Liver (tissue), 9 donors: ENCODE data around the gene LRRFIP1. TPM values are rescaled to one million over a fixed set of nuclear protein-coding genes. Genes with fewer than 3 reads are reported as not detected.

Experiments
- DNase-seq: peaks from one replicate; pipeline ENCODE4 v3.0.0-alpha.2; 2017; ENCODE audit warnings: low spot score
- H3K27ac ChIP-seq, 2 donors: one replicate each; pipeline ENCODE4 v1.7.0; 2013; ENCODE audit warnings: inconsistent platforms in 2 of 2, low read length in 2 of 2, control low read depth in 1 of 2, low read depth in 1 of 2, mild to moderate bottlenecking in 1 of 2
- H3K27me3 ChIP-seq, 4 donors: one replicate each; pipeline versions ENCODE4 v1.6.1 to v1.7.0; 2013; ENCODE audit warnings: low read length in 3 of 4, inconsistent platforms in 1 of 4, mild to moderate bottlenecking in 1 of 4, moderate library complexity in 1 of 4; ENCODE audit not compliant: control insufficient read depth in 4 of 4, insufficient read depth in 4 of 4
- H3K36me3 ChIP-seq, 4 donors: one replicate each; pipeline versions ENCODE4 v1.6.1 to v1.7.0; 2013; ENCODE audit warnings: low read length in 3 of 4, mild to moderate bottlenecking in 3 of 4, low read depth in 1 of 4, moderate library complexity in 1 of 4; ENCODE audit not compliant: control insufficient read depth in 4 of 4, insufficient read depth in 3 of 4
- H3K4me1 ChIP-seq, 4 donors: one replicate each; pipeline versions ENCODE4 v1.6.1 to v1.7.0; 2013; ENCODE audit warnings: low read length in 3 of 4, mild to moderate bottlenecking in 3 of 4, moderate library complexity in 1 of 4; ENCODE audit not compliant: control insufficient read depth in 4 of 4, insufficient read depth in 4 of 4
- H3K4me3 ChIP-seq, 3 donors: one replicate each; pipeline versions ENCODE4 v1.6.1 to v1.7.0; 2013; ENCODE audit warnings: low read length in 3 of 3, control low read depth in 1 of 3, low read depth in 1 of 3, mild to moderate bottlenecking in 1 of 3
- H3K9ac ChIP-seq, 2 donors: one replicate each; pipeline ENCODE4 v1.7.0; 2013; ENCODE audit warnings: low read length in 2 of 2, mild to moderate bottlenecking in 2 of 2, moderate library complexity in 2 of 2, control low read depth in 1 of 2, low read depth in 1 of 2
- H3K9me3 ChIP-seq, 4 donors: one replicate each; pipeline versions ENCODE4 v1.6.1 to v1.7.0; 2013; ENCODE audit warnings: low read length in 3 of 4; ENCODE audit not compliant: control insufficient read depth in 4 of 4
- ATF3 ChIP-seq: IDR thresholded peaks from 2 replicates; pipeline ENCODE4 v1.6.1; 2016; ENCODE audit warnings: antibody characterized with exemption
- CTCF ChIP-seq: fragments of 150-350 bp; IDR thresholded peaks from 2 replicates; pipeline ENCODE4 v1.5.1; 2017; ENCODE audit warnings: improper control_type of control experiment, low read depth, low read length; ENCODE audit not compliant: missing input control
- EGR1 ChIP-seq, 2 donors: IDR thresholded peaks; 2 replicates each; pipeline ENCODE4 v1.6.1; 2016 to 2018; ENCODE audit warnings: antibody characterized with exemption in 2 of 2, low read depth in 2 of 2
- FOXA1 ChIP-seq: IDR thresholded peaks from 2 replicates; pipeline ENCODE4 v1.6.1; 2016; ENCODE audit warnings: antibody characterized with exemption
- FOXA2 ChIP-seq: IDR thresholded peaks from 2 replicates; pipeline ENCODE4 v1.6.1; 2016; ENCODE audit warnings: antibody characterized with exemption
- HNF4A ChIP-seq, 2 donors: conservative IDR thresholded peaks; 2 replicates each; pipeline ENCODE4 v1.6.1; 2016; ENCODE audit warnings: antibody characterized with exemption in 2 of 2, mild to moderate bottlenecking in 2 of 2
- HNF4G ChIP-seq: IDR thresholded peaks from 2 replicates; pipeline ENCODE4 v1.6.1; 2016; ENCODE audit warnings: antibody characterized with exemption
- JUND ChIP-seq, 2 donors: IDR thresholded peaks; 2 replicates each; pipeline ENCODE4 v1.6.1; 2016; ENCODE audit warnings: antibody characterized with exemption in 2 of 2
- REST ChIP-seq: IDR thresholded peaks from 2 replicates; pipeline ENCODE4 v1.6.1; 2016; ENCODE audit warnings: antibody characterized with exemption, mild to moderate bottlenecking
- RXRA ChIP-seq, 2 donors: IDR thresholded peaks; 2 replicates each; pipeline ENCODE4 v1.6.1; 2017 to 2018; ENCODE audit warnings: antibody characterized with exemption in 2 of 2, mild to moderate bottlenecking in 1 of 2
- SP1 ChIP-seq: IDR thresholded peaks from 2 replicates; pipeline ENCODE4 v1.6.1; 2018; ENCODE audit warnings: antibody characterized with exemption, mild to moderate bottlenecking
- TAF1 ChIP-seq: conservative IDR thresholded peaks from 2 replicates; pipeline ENCODE4 v1.6.1; 2016; ENCODE audit warnings: antibody characterized with exemption, mild to moderate bottlenecking
- YY1 ChIP-seq: IDR thresholded peaks from 2 replicates; pipeline ENCODE4 v1.6.1; 2016; ENCODE audit warnings: antibody characterized with exemption, mild to moderate bottlenecking
- WGBS: extraction: QIAGEN DNeasy Blood & Tissue Kit; methylation state at CpG from one replicate; pipeline ENCODE4 v1.1.7; 2013; 5-methylcytosine and 5-hydroxymethylcytosine counted together
- polyA plus RNA-seq, 2 donors: library from polyadenylated mRNA; stranded (reverse) in 1 of 2; unstranded in 1 of 2; fragments of 200-250 nt in 1 of 2; fragments of >200 nt in 1 of 2; fragmentation: Nextera tagmentation in 1 of 2; extraction: Ambion mirVana in 1 of 2; gene quantifications; one replicate each; pipeline versions ENCODE4 v1.2.1 to v1.2.3, GENCODE V29; 2013 to 2015
- total RNA-seq, 2 donors: library from RNA; depleted of rRNA; stranded (reverse); fragments of >200 nt; gene quantifications; one replicate each; pipeline ENCODE4 v1.2.3, GENCODE V29; 2014
- TF ChIP-seq, protein P1 (sequence below): IDR thresholded peaks from 2 replicates; pipeline ENCODE4 v1.6.1; 2016; ENCODE audit warnings: antibody characterized with exemption
- donor health status: healthy.
- donor health status: healthy.
- donor health status: healthy.
- donor health status: healthy.
- donor health status: healthy.

LRRFIP1 gene
- total and polyA plus RNA-seq, 4 donors = 13.3 to 56.1 (median 39.1) TPM

- Histone ChIP-seq H3K36me3 (no peaks in the 10 kb centered on the region), H3K9me3 (no peaks in the 10 kb centered on the region), H3K4me3 (no peak overlapping the region), H3K27ac (no peak overlapping the region), H3K27me3 (no peaks in the 10 kb centered on the region), H3K9ac (no peak overlapping the region), H3K4me1 (peaks cover 0 to 6% (median 3%) of the 10 kb centered on the region in 4 donors)
- TF ChIP-seq ATF3 = no peak
- TF ChIP-seq YY1 = no peak
- no peak for TF ChIP-seq REST
- no peak for TF ChIP-seq FOXA2
- no peak for TF ChIP-seq CTCF
- TF ChIP-seq, protein P1, sequence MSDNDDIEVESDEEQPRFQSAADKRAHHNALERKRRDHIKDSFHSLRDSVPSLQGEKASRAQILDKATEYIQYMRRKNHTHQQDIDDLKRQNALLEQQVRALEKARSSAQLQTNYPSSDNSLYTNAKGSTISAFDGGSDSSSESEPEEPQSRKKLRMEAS = no peak
- no peak for TF ChIP-seq JUND (IDR thresholded peaks at IDR 0.05)
- no peak for TF ChIP-seq HNF4A (conservative IDR thresholded peaks at IDR 0.05)
- TF ChIP-seq TAF1 = no peak
- no peak for TF ChIP-seq SP1
- TF ChIP-seq RXRA (IDR thresholded peaks at IDR 0.05) = no peak
- TF ChIP-seq FOXA1 = no peak
- TF ChIP-seq EGR1 (IDR thresholded peaks at IDR 0.05; ENCODE audit: low read depth in 2 of 2) = no peak
- TF ChIP-seq HNF4G = no peak
- DNase-seq = no peak
- 91% methylated on average over 17 of the region's 17 CpGs for WGBS
Observed at GRCh38 chr2:237664151-237664550, 36.8 kb downstream of the LRRFIP1 start.

DNA sequence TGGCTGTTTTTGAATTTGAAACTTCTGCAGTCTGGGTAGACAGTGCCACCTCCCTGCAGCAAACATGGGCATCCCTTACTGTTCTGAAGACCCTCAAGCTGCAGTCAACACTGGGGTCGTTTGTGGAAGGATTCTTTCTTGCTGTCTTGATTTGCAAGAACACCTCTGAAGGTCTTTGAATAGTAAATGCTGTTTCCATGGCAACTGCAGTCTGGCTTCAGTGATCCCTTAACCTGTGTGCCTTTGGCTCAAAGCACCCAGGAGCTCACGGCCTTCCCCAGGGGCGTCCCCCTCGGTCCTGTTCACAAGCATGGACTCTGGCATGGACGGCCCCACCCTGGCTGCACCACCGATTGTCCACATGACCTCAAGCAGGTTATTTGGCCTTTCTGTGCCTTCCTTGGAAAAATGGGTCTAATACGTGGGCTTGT lies 38.3 kb downstream of the LRRFIP1 start:
- peaks cover 0 to 10% (median 6%) of the 10 kb centered on the region in 4 donors for H3K4me1 ChIP-seq
- no peak overlapping the region for H3K9ac ChIP-seq
- no peak overlapping the region for H3K27ac ChIP-seq
- no peak overlapping the region for H3K4me3 ChIP-seq
- no peaks in the 10 kb centered on the region for H3K27me3 ChIP-seq
- TF ChIP-seq ATF3 = no peak
- no peak for TF ChIP-seq SP1
- no peak for TF ChIP-seq FOXA2
- DNase-seq = no peak
- H3K36me3 ChIP-seq = no peaks in the 10 kb centered on the region
- WGBS = 42% methylated on average over 7 of the region's 7 CpGs
- H3K9me3 ChIP-seq = no peaks in the 10 kb centered on the region
